H1 (cell line): ENCODE data around the gene PTPN18. TPM values are rescaled to one million over a fixed set of nuclear protein-coding genes. Genes with fewer than 3 reads are reported as not detected.

Experiments used
- SIX5 ChIP-seq: IDR thresholded peaks from 2 replicates; pipeline ENCODE4 v1.6.1; 2011; ENCODE audit warnings: mild to moderate bottlenecking, low read depth, low read length
- polyA plus RNA-seq, 7 experiments: library from polyadenylated mRNA; depleted of rRNA in 3 of 7; stranded (reverse) in 5 of 7; unstranded in 2 of 7; fragments of >200 nt in 5 of 7; fragments of 200-250 nt in 2 of 7; gene quantifications; 1 replicate in 5 of 7; 2 replicates in 1 of 7; 4 replicates in 1 of 7; pipeline versions ENCODE4 v1.2.1 to v1.2.3, GENCODE V29; 2011 to 2013; ENCODE audit warnings: missing spikeins in 2 of 7, mixed read lengths in 2 of 7
- total RNA-seq: library from RNA; stranded (reverse); fragmentation: NEBNext Ultra II Directional; extraction: Animal tissue kit (Norgen Biotek cat#: 25700); gene quantifications from 2 replicates; pipeline ENCODE4 v1.2.1, GENCODE V29; 2021

PTPN18 gene
- total and polyA plus RNA-seq, 2 of the 8 experiments (the other 6 are each of a cell fraction or from before 2014, with no cell fraction given) = 13.2 to 14.7 TPM

DNA sequence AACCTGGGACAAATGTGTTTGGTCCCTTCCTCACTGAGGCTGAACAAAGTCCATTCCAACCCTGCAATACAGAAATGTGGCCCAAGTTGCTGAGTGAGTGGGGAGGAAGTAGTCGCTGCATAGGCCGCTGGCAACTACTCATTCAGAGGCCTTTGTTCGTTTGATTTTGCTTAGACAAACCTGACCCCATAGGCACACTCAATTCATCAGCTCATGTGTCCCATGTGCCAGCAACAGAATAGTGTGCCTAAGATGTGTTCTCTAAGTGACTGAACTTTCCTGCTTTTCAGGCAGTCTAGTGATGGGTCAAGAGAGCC lies 23.0 kb downstream of the PTPN18 start (continued):
- TF ChIP-seq SIX5 = no peak
